Colonic mucosa (tissue), 4 donors: ENCODE data around the gene VEPH1. TPM values are rescaled to one million over a fixed set of nuclear protein-coding genes. Genes with fewer than 3 reads are reported as not detected.

Source experiments
- DNase-seq: peaks from one replicate; pipeline ENCODE4 v3.0.0-alpha.2; 2020
- H3K27ac ChIP-seq: fragments of 200-600 bp; one replicate; pipeline ENCODE4 v1.8.0; 2021
- H3K27me3 ChIP-seq: fragments of 200-600 bp; one replicate; pipeline ENCODE4 v1.8.0; 2021
- H3K36me3 ChIP-seq: fragments of 200-600 bp; one replicate; pipeline ENCODE4 v1.8.0; 2021
- H3K4me1 ChIP-seq: fragments of 200-600 bp; one replicate; pipeline ENCODE4 v1.8.0; 2021; ENCODE audit warnings: mild to moderate bottlenecking
- H3K4me3 ChIP-seq: fragments of 200-600 bp; one replicate; pipeline ENCODE4 v1.8.0; 2021
- H3K9ac ChIP-seq, 2 donors: one replicate each; pipeline ENCODE4 v1.7.0; 2013; ENCODE audit warnings: control low read depth in 2 of 2, low read depth in 2 of 2, low read length in 2 of 2
- H3K9me3 ChIP-seq: fragments of 200-600 bp; one replicate; pipeline ENCODE4 v1.8.0; 2021
- CTCF ChIP-seq: fragments of 200-600 bp; IDR thresholded peaks from one replicate; pipeline ENCODE4 v1.8.0; 2022; ENCODE audit warnings: antibody characterized with exemption, mild to moderate bottlenecking
- intact Hi-C: fragments of 100-400 bp; cut with DNase I; formaldehyde crosslinking; loops from one replicate; pipeline ENCODE4 v1.14.1; 2022
- total RNA-seq, 2 donors: library from RNA; stranded (reverse); fragmentation: NEBNext Ultra II Directional in 1 of 2; extraction: Animal tissue kit (Norgen Biotek cat#: 25700) in 1 of 2; gene quantifications; one replicate each; pipeline ENCODE4 v1.2.1, GENCODE V29; 2021
- donor health status: healthy.
- donor health status: DM: no; HTN: no; CAD: no.
- donor health status: DM: no; HTN: no; CAD: no.

VEPH1 gene
- total RNA-seq, 2 donors from 2014 or later: 1.3 to 2.7 TPM

- DNase-seq: no peak
- Histone ChIP-seq H3K27me3 (no peaks in the 10 kb centered on the region), H3K9me3 (no peaks in the 10 kb centered on the region), H3K4me1 (no peaks in the 10 kb centered on the region), H3K27ac (no peak overlapping the region), H3K9ac (no peak overlapping the region), H3K36me3 (no peaks in the 10 kb centered on the region), H3K4me3 (no peak overlapping the region)
- intact Hi-C loops: no loop called here
- no peak for TF ChIP-seq CTCF
These were observed 121.6 kb downstream of the VEPH1 start for GRCh38 chr3:157381606-157382005.

- intact Hi-C loops: no loop called here
- Histone ChIP-seq H3K27me3 (no peaks in the 10 kb centered on the region), H3K4me3 (no peak overlapping the region), H3K9ac (no peak overlapping the region), H3K9me3 (no peaks in the 10 kb centered on the region), H3K27ac (no peak overlapping the region), H3K4me1 (no peaks in the 10 kb centered on the region), H3K36me3 (no peaks in the 10 kb centered on the region)
- no peak for TF ChIP-seq CTCF
- DNase-seq: no peak
These were observed 123.6 kb downstream of the VEPH1 start for GRCh38 chr3:157379525-157380140.

GRCh38 chr3:157376603-157377300, 126.5 kb downstream of the VEPH1 start:
- no peak overlapping the region for H3K9ac ChIP-seq
- no peak for DNase-seq
- TF ChIP-seq CTCF: no peak
- H3K27me3 ChIP-seq: no peaks in the 10 kb centered on the region
- H3K27ac ChIP-seq: no peak overlapping the region
- intact Hi-C loops: no loop called here
- no peaks in the 10 kb centered on the region for H3K36me3 ChIP-seq
- no peak overlapping the region for H3K4me3 ChIP-seq
- no peaks in the 10 kb centered on the region for H3K9me3 ChIP-seq
- no peaks in the 10 kb centered on the region for H3K4me1 ChIP-seq

GRCh38 chr3:157375342-157375986, 127.8 kb downstream of the VEPH1 start:
- Histone ChIP-seq H3K4me3 (no peak overlapping the region), H3K9me3 (no peaks in the 10 kb centered on the region), H3K27ac (no peak overlapping the region), H3K9ac (no peak overlapping the region), H3K4me1 (no peaks in the 10 kb centered on the region), H3K27me3 (no peaks in the 10 kb centered on the region), H3K36me3 (no peaks in the 10 kb centered on the region)
- TF ChIP-seq CTCF: no peak
- intact Hi-C loops: no loop called here
- DNase-seq: no peak

- intact Hi-C loops: no loop called here
- Histone ChIP-seq H3K4me1 (no peaks in the 10 kb centered on the region), H3K9me3 (no peaks in the 10 kb centered on the region), H3K27me3 (no peaks in the 10 kb centered on the region), H3K36me3 (no peaks in the 10 kb centered on the region), H3K9ac (no peak overlapping the region), H3K4me3 (no peak overlapping the region), H3K27ac (no peak overlapping the region)
- no peak for DNase-seq
- TF ChIP-seq CTCF: no peak
These were observed 128.3 kb downstream of the VEPH1 start for GRCh38 chr3:157374933-157375332.
